GM19452 (cell line): ENCODE results near the gene PRKN.

Source experiments
- ATAC-seq: cut with Tn5 transposase; IDR thresholded peaks from one replicate; pipeline ENCODE4 v1.9.1; 2021; ENCODE audit not compliant: unreplicated experiment

The PRKN gene

DNA sequence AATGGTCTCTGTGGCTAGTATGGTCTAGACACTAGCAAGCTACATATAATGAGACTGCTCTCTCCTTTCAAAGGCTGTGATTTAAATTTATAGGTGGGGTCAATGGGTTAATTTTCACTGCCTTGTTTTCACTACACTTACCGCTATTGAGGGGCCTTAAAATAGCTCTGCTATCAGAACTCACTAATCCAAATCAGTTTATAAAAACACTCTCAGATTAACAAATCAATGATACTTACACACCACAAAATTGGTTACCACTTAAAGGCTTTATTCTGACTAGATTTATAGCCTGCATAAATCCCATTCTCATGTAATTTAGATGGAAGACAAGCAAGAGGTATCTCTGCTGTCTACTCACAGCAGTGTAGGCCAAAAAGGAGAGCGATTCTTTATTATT lies 1140.7 kb downstream of the PRKN start:
- no peak for ATAC-seq

DNA sequence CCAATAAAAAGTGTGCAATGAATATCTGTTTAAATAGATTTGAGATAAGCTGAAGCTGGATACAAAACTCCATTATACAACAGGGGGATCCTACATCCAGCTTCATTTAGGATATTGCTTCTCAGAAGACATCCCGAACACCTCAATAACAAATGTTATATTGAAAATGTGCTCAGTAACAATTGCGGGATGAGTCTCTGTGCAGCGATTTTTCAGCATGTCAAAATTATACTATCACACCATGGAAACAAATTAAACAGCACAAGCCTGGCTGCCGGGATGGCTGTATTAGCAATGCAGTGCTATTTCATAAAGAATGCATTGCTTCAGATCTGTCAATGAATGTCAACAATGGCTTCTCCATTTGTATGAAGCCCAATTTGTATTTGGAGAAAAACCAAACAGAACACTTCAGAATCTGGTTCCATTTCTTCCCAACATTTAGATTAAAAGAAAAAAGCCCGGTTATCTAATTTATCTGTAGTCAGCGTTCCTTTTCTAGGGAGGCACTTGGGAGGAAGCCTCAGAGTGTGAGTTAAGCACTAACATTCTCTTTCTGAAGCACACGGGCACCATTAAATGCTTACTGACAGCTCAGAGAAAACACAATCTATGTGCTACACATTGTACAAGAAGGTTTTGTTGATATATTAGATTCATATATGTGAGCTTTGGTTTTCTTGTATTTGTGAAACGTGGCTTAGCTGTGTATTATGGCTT lies 1142.8 kb downstream of the PRKN start:
- no peak for ATAC-seq

DNA sequence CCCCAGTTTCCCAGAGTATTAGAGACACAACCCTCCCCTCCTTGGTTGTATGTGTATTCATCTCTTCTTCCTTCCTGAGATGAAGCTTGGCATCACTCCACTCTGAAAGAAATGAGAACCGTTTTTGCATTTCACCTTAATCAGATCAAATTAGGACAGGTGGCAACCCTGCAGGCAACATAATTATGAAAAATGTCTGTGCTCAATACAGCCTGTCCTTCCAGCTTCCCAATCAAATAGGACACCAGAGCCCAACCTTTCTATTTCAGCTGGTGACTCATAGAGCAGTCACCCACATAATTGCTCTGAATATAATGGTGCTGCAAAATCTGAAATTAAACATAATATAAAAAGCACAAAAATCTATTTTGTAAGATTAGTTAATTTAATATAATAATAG lies 1143.5 kb downstream of the PRKN start:
- ATAC-seq = no peak

DNA sequence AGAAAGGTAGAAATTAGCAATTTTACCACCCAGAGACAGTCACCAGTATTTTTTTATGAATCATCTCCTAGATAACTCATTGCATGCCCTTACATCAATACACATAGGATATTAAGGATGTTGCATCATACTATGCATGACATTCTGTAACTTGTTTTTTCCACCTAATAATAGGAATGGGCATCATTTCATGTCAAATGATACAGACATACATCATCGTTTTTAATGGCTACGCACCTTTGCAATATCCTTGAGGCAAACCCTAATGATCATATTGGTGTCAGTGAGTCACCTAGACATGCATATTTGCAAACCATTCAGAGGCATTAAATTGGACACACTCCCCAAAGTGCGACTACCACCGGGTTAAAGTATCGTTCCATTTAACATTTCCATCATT lies 1144.0 kb downstream of the PRKN start:
- no peak for ATAC-seq

DNA sequence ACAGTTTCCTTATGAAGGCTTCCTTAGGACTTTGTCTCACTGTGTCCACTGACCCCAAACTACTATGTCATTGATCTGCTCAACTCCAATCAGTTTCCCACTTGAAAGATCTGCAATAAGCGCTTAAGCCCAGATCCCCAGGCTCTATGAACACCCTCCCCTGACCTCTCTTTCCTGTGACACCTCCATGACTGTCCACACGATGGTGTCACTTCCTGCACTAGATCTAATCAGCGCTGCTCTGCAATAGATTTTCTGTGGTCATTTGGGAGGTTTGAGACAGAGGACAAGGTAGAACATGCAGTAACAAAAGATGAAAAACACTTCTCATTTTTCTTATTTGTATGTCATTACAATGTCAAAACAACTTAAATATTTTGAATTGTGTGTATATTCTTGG lies 1149.1 kb downstream of the PRKN start:
- no peak for ATAC-seq

DNA sequence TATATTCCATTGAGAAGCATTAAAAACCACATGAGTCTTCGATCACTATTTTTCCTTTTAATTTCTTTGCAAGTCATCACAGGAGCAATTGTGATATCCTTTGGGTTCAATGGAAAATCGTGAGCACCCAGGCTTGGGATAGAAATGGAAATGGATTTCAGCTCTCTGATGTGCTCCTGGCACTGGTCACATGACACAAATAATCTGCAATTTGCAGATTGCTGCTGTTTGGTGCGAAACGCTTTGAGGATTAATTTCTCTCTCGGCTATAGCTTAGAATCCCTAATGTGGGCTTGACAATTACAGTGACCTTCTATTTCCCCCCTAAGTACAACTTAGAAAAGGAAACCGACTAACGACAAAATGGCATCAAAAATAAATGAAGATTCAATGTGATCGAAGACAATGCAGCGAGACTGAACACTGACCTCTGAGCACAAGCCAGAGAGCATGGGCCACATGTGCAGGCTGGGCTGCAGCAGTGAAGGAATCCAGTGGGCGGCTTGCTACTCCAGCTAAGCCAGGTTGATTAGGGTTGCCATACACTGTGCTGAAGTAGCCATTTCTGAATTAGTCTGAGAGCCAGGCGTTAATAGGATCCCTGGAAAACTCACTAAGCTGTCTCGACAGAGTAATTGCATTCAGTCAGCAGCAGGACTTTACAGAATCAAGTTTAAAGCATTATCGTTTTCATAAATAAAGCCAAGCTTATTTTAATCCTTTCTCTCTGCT lies 1151.9 kb downstream of the PRKN start:
- ATAC-seq = no peak

DNA sequence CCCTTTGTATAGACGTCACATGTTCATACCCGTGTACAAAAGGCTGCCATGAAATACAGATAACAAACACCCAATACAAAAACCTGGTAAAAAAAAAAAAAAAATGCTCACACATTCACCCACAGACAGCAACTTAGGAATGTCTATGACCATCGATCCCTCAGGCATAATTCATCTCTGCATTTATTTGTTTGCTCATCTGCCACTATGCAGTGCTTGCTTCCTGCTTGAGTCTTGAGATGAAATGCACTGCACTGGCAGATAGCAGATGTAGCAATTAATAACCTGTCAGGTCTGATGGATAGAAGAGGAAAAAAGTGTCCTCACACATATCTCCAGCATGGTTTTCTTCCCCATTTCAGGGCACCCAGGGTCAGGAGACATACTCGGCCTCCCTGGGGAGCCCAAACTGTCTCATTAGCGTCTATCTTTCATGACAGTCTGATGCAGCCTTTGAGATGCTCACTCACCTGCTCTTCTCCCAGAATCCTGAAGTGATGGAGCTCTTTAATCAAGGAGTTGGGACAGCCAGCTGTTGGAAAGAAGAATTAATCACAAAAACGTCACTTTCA lies 1158.6 kb downstream of the PRKN start:
- no peak for ATAC-seq

DNA sequence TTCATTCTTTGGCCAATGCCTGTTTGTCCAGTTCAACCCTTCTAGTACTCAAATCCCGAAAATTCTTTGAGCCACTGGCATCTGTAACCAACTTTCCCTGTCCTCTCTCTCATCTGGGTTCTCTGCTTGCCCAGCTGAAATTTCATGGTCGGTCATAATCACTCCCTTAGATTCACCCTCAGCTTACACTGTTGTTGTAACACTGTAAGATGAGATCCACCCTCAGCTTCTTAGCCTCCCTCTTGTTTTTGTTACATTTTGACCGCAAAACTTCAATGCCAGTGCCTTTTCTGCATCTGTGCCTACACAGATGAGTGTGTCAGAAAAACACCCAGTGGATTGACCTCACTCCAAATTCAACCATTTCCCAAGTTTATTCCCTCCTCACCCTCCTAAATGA lies 1162.6 kb downstream of the PRKN start:
- no peak for ATAC-seq

DNA sequence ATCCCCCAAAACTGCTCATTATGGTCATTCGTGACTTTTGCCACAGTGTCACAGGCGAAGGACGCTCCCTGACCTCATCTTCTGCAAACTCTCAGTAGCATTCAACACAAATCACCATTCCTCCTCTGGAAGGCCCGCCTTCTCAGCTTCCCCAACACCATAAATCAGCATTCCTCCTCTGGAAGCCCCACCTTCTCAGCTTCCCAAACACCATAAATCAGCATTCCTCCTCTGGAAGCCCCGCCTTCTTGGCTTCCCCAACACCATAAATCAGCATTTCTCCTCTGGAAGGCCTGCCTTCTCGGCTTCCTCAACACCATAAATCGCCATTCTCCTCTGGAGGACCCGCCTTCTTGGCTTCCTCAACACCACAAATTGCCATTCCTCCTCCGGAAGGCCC lies 1165.7 kb downstream of the PRKN start:
- no peak for ATAC-seq

DNA sequence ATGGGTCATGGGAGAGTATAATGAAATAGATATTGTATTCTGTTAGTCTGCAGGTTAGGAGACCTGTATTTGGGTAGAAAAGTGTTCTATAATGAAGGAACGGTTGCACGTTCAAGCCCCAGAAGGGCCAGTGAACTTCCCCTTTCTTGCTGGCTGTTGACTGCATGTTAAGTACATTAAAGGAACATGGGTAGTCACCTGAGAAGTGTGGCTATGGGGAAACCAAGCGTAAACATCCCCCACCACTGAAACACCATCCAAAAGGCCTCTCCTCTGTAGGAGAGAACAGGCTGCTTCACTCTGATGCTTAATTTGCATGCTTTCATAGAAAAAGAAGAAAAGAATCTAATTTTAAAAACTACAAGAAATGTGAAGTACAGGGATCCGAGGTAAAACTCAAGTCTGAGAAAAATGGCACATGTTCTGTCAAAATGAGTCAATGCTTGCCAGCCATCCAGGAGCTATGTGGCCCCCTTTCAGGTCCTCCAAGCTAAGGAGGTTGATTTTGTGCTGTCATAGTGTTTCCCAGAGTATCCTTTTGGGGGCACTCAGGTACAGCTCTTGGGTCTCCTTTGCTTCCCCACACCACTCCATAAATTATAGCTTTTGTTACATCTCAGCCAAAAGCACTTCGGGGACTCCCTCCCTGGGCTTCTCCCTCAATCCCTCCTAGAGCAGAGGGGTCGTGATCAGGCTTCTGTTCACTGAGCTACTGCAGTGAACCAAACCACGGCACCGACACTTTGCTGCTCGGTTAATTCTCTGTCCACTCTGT lies 1170.0 kb downstream of the PRKN start:
- ATAC-seq = no peak

DNA sequence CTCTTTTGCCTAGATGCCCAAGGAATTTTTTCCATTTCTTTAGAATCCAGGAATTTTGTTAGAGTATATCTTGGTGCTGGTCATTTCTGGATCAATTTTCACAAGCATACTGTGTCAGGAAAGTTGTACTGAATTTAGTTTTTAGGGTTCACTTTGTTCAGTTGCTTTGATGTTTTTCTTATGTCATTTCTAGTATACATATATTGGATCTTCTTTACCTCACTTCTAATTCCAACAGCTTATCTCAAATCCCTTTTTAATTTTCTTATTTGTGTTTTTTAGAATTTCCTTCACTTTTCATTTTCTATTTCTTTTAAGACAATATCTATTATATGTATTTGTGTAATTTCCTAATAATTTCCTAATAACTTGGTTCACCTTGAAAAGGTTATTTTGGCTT lies 1172.7 kb downstream of the PRKN start:
- no peak for ATAC-seq

DNA sequence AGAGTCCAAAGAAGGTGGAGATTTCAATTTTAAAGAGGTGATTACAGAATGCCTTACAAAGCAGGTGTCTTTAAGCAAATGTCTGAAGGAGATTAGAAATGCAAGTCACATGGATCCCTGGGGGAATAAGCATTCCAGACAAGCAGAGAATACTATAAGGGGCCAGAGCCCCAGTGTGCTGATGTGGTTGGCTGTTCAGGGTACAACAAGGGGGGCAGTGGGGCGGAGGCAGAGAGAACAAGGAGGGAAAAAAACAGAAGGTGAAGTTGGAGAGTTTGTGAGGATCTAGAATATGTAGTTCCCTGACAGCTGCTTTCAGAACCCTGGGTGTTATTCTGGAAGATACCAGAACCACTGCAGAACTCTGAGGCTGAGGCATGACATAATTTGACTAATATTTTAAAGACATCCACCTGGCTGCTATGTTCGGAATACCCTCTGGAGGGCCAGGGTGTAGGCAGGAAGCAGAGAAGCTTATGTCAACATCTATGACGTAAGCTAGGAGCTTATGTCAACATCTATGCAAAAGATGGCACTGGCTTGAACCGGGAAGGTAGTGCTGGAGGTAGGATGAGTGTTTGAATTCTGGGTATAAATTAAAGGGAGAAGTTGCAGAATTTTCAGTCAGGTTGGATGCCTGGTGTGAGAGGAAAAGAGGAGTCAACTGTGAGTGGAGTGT lies 1177.5 kb downstream of the PRKN start:
- ATAC-seq = no peak

DNA sequence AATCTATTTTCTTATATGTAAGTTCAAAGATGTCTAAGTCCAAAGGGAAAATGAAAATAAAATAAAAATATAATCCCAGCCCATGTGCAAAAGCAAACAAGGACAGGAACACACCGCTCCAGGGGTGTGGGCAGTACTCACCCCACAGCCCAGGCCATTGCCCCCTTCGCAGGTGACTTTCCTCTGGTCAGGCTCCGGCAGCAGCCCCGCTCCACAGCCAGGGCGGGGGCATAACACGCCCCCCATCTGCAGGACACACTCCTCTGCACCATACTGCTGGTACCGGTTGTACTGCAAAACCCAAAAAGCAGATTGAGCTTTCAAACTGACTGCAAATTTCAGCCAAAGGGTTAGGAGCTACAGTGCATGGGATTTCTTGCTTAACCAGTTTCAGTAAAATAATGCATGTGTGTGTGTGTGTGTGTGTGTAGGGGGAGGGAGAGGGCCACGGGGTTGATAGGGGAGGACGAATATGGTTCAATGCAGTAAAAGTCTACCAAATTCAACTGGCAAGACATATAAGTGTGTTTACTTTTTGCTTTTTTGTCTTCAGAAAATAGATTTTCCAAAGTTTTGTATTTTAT lies 1178.8 kb downstream of the PRKN start:
- ATAC-seq = no peak

DNA sequence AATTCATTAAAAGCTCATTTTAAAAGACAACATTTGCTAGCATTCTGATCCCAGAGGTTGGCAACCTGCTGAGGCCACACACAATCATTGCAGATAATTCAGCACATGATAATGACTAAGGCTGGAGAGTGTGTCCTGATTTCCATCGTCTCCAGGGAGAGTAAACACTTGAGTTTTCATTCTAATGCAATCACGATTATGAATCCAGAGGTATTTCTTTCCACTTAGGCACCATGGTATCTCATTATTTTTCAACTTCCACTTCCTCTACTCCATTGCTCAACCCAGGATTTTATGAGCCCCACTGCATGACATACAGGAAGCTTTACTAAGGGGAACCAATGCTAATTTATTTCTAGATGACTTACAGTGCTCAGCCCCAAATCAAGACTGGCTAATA lies 1179.9 kb downstream of the PRKN start:
- ATAC-seq = no peak

DNA sequence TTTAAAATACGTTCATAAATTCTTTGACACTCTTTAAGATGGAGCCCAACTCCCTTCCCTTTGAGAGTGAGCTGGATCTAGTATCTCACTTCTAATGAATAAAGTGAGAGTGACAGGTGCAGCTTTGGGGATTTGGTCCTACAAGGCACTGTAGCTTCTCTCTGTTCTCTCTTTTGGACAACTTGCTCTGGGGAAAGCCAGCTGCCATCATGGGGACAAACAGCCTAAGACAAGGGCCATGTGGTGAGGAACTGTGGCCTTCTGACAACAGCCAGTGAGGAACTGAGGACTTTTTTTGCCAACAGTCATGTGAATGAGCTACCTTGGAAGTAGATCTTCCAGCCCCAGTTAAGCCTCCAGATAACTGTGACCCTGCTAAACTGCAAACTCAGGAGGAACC lies 1180.9 kb downstream of the PRKN start:
- no peak for ATAC-seq

DNA sequence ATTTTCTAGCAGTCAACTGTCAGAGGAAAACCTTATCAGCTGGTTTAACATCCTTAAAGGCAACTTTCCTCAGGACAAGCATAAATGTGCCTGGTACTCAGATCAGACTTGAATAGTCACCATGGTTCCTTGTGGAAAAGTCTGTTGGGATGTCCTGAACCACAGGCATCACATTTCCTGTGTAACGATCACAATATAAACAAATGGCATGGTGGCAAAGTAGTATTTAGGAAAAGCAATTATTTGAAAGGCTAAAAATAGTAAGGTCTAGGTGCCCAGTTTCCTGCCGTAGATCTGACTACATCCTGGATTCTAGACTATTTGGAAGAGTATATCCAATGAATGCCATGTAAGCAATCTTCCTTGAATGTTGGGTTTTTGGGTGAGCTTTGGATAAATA lies 1181.8 kb downstream of the PRKN start:
- no peak for ATAC-seq

DNA sequence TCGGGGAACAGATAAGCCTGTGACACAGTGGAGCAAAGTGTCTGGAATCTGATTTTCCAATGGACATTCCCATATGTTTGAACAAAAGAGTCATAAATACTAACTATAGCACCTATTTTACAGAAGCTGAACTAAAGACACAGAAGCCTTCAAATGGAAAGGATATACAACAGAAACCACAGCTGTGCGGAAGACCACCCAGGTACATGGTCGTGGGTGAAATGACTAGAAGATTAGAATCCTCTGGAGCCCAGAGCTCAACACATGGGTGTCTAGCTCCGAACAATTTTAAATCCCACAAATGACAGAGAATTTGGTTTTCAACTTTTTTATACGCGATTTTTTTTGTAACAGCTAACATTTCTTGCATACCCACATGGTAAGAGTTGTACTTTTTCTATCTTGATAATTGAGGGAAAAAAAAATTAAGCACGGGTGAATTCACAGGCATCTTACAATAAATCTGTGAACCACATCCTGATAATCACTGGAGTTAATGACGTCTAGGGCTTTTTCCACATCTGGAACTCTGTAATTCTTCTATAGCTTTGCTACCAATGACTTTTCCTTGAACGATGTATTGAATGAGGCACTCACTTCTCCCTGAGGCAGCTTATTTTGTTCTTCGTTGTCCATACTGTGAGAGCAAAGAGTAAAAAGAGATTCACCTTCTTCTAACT lies 1182.6 kb downstream of the PRKN start:
- ATAC-seq = no peak

DNA sequence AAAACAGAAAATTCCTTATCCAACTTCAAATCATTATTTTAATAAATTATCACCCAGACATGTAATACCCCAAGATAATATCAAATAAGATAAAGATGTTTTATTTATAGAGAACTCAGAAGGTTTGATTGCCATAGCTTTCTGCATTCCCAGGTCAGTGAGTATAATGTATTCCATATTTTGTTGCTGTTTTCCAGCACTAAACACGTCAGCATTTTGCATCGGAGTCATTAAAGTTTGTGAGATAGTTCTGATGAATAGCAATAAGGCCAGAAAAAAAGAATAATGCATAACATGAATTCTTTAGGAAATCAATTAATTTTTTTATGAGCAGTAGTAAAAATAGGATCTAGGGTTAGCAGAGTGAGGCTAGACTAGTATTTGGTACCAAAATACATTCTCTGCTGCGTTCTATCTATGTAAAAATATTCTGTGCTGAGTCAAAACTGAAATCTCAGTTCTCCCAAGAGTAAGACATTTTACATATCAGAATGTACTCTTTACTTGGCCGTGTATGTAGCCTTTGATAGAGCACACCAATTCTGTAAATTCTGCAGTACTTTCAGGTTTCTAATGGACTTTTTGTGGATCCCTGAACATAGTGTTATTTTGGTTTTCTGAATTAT lies 1183.8 kb downstream of the PRKN start:
- ATAC-seq = no peak

DNA sequence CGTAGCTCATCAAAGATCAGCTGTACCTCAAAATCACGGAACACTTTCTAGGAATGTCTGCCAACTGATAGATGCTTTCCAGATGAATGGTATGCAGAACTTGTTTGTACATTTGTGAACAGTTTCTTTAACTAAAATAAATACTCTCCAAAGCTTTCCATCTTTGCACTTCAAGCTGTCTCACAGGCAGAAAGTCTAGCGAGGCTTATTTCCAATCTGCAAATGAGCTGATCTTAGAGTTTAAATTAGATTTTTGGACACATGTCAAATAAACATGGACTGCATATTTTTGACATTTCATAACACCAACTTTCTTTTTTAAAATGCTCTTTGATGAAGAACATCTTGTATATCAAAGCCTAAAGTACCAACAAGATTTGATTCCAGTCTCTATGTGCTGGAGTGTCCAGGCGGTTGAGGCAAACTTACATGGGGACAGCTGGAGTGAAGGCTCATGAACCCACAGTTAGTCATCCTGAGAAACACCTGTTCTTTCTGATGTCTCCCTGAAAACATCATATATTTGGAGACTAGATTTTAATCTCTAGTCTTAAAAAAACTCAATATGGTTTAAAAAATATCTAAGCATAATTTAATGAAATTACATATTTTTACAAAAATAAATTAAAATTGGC lies 1185.1 kb downstream of the PRKN start:
- ATAC-seq = no peak
